Measurements from ENCODE around the gene PTGR3. TPM values are rescaled to one million over a fixed set of nuclear protein-coding genes. Genes with fewer than 3 reads are reported as not detected.

PTGR3 gene
- total and polyA plus RNA-seq, 2 donors (not counting 1 experiment from before 2014, with no cell fraction given) = 6.8 to 25.1 TPM

DNA sequence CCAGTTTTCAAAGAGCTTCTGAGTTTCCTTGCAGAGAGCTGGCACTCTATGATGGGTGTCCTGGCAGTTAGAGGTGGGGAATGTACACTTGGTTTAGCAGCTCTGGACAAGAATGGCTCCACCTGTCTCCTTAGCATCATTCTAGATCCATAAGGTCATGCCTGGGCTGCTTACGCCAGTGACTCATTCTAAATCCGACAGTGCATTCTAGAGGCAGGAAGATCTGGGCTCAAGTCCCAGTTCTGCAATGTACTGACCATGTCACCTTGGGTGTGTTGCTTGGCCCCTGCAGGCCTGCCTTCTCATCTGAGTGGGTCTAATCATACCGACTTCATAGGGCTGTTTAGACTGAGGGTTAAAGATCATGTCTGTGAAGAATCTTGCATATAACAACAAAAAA lies 46.5 kb downstream of the PTGR3 start:
- Histone ChIP-seq H3K27ac (ENCODE audit: insufficient read depth, low read length) (no peak overlapping the region), H4K20me1 (ENCODE audit: control insufficient read depth, extremely low read depth, insufficient read depth, low read length) (no peaks in the 10 kb centered on the region), H2AFZ (ENCODE audit: low read length) (no peak overlapping the region), H3K9me3 (ENCODE audit: control insufficient read depth, insufficient read depth, low read depth, low read length) (no peaks in the 10 kb centered on the region), H3K4me3 (replicated peaks in 1 of 4; ENCODE audit: control extremely low read depth in 1 of 4, insufficient read depth in 1 of 4, low read depth in 3 of 4, low read length in 4 of 4) (no peak overlapping the region), H3K27me3 (ENCODE audit: control insufficient read depth, insufficient read depth, low read length) (no peaks in the 10 kb centered on the region), H3K4me1 (ENCODE audit: control insufficient read depth, extremely low read depth, insufficient read depth, low read length) (no peaks in the 10 kb centered on the region), H3K9ac (ENCODE audit: insufficient read depth, low read length) (no peak overlapping the region), H3K36me3 (ENCODE audit: control insufficient read depth, insufficient read depth, low read length) (no peaks in the 10 kb centered on the region), H3K79me2 (ENCODE audit: control insufficient read depth, insufficient read depth, low read length) (no peaks in the 10 kb centered on the region), H3K4me2 (ENCODE audit: extremely low read depth, insufficient read depth, low read length) (no peak overlapping the region)
- DNase-seq (ENCODE audit: low read depth in 2 of 2) = peak; percentile 65 to 73
- no peak for TF ChIP-seq EZH2 (IDR thresholded peaks at IDR 0.05; ENCODE audit: low read length, missing control alignments)
- TF ChIP-seq, protein P1, sequence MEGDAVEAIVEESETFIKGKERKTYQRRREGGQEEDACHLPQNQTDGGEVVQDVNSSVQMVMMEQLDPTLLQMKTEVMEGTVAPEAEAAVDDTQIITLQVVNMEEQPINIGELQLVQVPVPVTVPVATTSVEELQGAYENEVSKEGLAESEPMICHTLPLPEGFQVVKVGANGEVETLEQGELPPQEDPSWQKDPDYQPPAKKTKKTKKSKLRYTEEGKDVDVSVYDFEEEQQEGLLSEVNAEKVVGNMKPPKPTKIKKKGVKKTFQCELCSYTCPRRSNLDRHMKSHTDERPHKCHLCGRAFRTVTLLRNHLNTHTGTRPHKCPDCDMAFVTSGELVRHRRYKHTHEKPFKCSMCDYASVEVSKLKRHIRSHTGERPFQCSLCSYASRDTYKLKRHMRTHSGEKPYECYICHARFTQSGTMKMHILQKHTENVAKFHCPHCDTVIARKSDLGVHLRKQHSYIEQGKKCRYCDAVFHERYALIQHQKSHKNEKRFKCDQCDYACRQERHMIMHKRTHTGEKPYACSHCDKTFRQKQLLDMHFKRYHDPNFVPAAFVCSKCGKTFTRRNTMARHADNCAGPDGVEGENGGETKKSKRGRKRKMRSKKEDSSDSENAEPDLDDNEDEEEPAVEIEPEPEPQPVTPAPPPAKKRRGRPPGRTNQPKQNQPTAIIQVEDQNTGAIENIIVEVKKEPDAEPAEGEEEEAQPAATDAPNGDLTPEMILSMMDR (conservative IDR thresholded peaks at IDR 0.05 in 1 of 2, IDR thresholded peaks at IDR 0.05 in 1 of 2; ENCODE audit: low read depth in 1 of 2, low read length in 2 of 2) = no peak

DNA sequence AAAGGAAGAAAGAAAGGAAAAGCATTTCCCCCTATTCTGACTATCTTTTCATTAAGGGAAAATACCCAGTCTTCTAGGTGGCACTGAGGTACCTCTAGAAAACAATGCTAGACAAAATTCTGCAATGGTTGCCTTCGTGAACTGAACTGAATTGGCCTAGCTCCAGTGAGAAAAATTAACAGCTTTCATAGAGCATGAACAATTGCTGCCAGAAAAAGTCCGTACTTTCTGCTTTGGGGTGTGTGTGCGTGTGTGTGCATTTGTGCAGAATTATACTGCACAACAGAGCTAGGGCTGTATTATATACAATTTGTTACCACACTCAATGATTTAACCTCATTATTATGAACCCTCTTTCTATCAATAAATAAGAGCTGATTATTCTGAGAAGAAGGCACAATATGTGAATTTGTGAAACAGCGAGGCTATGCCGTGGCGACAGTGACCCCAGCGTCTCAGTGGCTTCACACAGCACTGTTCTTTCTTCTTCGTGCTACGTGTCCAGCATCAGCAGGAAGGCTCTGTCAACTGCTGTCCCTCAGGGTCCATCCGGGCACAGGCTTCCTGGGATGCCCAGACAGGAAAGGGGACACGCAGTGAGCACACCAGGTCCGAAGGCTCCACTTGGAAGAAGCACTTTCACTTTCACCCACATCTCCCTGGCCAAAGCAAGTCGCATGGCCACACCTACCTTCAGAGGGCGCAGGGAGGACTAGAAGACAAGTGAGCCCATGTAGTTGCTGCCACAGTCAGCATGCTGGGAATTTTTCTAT lies 47.5 kb downstream of the PTGR3 start:
- Histone ChIP-seq H3K4me2 (ENCODE audit: extremely low read depth, insufficient read depth, low read length) (peak overlapping the region; percentile 27), H3K9ac (ENCODE audit: insufficient read depth, low read length) (no peak overlapping the region), H3K79me2 (ENCODE audit: control insufficient read depth, insufficient read depth, low read length) (no peaks in the 10 kb centered on the region), H3K27ac (ENCODE audit: insufficient read depth, low read length) (no peak overlapping the region), H3K4me1 (ENCODE audit: control insufficient read depth, extremely low read depth, insufficient read depth, low read length) (no peaks in the 10 kb centered on the region), H3K36me3 (ENCODE audit: control insufficient read depth, insufficient read depth, low read length) (no peaks in the 10 kb centered on the region), H3K9me3 (ENCODE audit: control insufficient read depth, insufficient read depth, low read depth, low read length) (no peaks in the 10 kb centered on the region), H3K4me3 (replicated peaks in 1 of 4; ENCODE audit: control extremely low read depth in 1 of 4, insufficient read depth in 1 of 4, low read depth in 3 of 4, low read length in 4 of 4) (peak overlapping the region in 2 of 4 experiments; percentile 6 to 36), H2AFZ (ENCODE audit: low read length) (no peak overlapping the region), H3K27me3 (ENCODE audit: control insufficient read depth, insufficient read depth, low read length) (no peaks in the 10 kb centered on the region), H4K20me1 (ENCODE audit: control insufficient read depth, extremely low read depth, insufficient read depth, low read length) (no peaks in the 10 kb centered on the region)
- peak in 1 of 2 donors; percentile 20 for DNase-seq (ENCODE audit: low read depth in 2 of 2)
- TF ChIP-seq, protein P1 (conservative IDR thresholded peaks at IDR 0.05 in 1 of 2, IDR thresholded peaks at IDR 0.05 in 1 of 2; ENCODE audit: low read depth in 1 of 2, low read length in 2 of 2) = no peak
- no peak for TF ChIP-seq EZH2 (IDR thresholded peaks at IDR 0.05; ENCODE audit: low read length, missing control alignments)

DNA sequence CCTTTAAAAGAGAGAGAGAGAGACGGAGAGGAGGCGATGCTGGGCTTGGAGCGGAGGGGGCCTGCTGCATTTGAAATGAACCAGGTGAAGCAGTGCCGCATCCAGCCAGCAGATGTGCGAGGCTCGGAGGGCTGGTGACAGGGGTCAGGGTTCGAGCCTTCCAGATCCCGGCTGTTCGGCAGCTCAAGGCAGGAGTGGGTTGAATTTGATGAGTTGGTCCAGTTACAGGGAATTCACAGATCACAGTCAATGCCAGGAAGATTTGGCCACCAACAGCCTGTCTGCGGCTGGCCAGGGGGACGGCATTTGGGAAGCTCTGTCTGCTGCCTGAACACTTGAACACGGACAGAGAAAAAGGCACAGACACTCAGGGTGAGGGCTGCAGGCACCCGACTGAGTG lies 48.6 kb downstream of the PTGR3 start:
- no peaks in the 10 kb centered on the region for H3K27me3 ChIP-seq (ENCODE audit: control insufficient read depth, insufficient read depth, low read length)
- H3K36me3 ChIP-seq (ENCODE audit: control insufficient read depth, insufficient read depth, low read length) = no peaks in the 10 kb centered on the region
- no peaks in the 10 kb centered on the region for H3K4me1 ChIP-seq (ENCODE audit: control insufficient read depth, extremely low read depth, insufficient read depth, low read length)
- no peak overlapping the region for H3K27ac ChIP-seq (ENCODE audit: insufficient read depth, low read length)
- H3K4me3 ChIP-seq (replicated peaks in 1 of 4; ENCODE audit: control extremely low read depth in 1 of 4, insufficient read depth in 1 of 4, low read depth in 3 of 4, low read length in 4 of 4) = peak overlapping the region in 3 of 4 experiments; percentile 8 to 39 (median 11)
- peak overlapping the region; percentile 54 for H3K4me2 ChIP-seq (ENCODE audit: extremely low read depth, insufficient read depth, low read length)
- H4K20me1 ChIP-seq (ENCODE audit: control insufficient read depth, extremely low read depth, insufficient read depth, low read length) = no peaks in the 10 kb centered on the region
- H3K79me2 ChIP-seq (ENCODE audit: control insufficient read depth, insufficient read depth, low read length) = no peaks in the 10 kb centered on the region
- peak in 1 of 2 donors; percentile 7 for DNase-seq (ENCODE audit: low read depth in 2 of 2)
- H2AFZ ChIP-seq (ENCODE audit: low read length) = no peak overlapping the region
- no peaks in the 10 kb centered on the region for H3K9me3 ChIP-seq (ENCODE audit: control insufficient read depth, insufficient read depth, low read depth, low read length)
- no peak overlapping the region for H3K9ac ChIP-seq (ENCODE audit: insufficient read depth, low read length)
- TF ChIP-seq, protein P1 (conservative IDR thresholded peaks at IDR 0.05 in 1 of 2, IDR thresholded peaks at IDR 0.05 in 1 of 2; ENCODE audit: low read depth in 1 of 2, low read length in 2 of 2) = no peak
- no peak for TF ChIP-seq EZH2 (IDR thresholded peaks at IDR 0.05; ENCODE audit: low read length, missing control alignments)
